ENCODE results near the gene RBP3. TPM values are rescaled to one million over a fixed set of nuclear protein-coding genes. Genes with fewer than 3 reads are reported as not detected.
A peak's percentile ranks its signal among the peaks of the same experiment; 100 is the strongest.

Gene RBP3
- total RNA-seq, 2 donors from 2014 or later = not detected

DNA sequence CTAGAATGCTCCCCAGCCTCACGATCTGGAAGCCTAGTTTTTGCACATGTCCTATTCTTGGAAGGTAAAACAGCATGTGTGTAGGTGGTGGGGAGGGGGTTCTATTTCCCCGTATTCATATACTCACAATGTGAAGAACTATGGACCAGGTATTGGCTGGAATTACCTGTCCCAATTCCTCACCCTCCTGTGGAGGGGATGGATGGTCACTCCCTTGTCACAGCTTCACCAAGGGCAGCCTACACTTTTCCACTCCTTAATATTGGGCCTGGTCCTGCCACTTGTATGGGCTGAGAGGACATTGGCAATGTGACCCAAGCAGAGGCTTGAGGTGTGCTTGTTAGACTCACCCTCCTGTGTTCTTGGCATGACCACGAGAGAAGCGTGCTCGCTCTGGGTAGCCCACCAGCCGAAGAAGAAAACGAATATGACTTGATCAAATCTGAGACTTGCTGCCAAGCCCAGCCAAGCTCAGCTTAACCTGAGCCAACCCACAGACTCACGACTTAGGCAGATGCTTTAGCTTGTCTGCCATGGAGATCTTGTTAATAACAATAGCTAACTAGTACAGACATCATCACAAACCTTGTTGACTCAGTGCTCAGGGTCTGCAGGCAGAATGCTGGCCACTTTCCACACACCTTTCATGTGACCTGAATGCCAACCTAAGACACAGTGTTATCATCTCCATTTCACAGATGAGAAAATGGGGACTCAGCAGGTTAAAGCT, 18.7 kb downstream of the RBP3 start:
- peak; percentile 43 for DNase-seq (ENCODE audit: low spot score)
- intact Hi-C loops (cut with DNase I) = no loop called here

DNA sequence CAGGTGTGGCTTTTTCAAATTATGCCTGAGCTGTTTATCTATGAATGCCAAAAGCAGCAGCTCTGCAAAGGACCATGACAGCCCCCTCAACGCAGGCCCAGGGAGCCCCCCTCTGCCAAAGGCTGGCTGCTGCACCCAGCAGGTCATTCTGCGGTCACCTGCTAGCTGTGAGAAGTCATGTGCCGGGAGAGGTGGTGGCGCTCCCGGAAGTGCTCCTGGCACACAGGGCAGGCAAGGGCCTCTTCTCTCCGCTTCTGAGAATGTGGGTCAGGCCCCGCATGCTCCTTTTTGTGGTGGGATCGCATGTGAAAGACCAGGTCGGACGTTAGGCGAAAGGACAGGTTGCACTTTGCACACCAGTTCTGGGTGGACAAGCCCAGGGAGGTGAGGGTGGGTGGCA, 19.5 kb downstream of the RBP3 start:
- peak; percentile 47 for DNase-seq (ENCODE audit: low spot score)
- intact Hi-C loops (cut with DNase I) = no loop called here

DNA sequence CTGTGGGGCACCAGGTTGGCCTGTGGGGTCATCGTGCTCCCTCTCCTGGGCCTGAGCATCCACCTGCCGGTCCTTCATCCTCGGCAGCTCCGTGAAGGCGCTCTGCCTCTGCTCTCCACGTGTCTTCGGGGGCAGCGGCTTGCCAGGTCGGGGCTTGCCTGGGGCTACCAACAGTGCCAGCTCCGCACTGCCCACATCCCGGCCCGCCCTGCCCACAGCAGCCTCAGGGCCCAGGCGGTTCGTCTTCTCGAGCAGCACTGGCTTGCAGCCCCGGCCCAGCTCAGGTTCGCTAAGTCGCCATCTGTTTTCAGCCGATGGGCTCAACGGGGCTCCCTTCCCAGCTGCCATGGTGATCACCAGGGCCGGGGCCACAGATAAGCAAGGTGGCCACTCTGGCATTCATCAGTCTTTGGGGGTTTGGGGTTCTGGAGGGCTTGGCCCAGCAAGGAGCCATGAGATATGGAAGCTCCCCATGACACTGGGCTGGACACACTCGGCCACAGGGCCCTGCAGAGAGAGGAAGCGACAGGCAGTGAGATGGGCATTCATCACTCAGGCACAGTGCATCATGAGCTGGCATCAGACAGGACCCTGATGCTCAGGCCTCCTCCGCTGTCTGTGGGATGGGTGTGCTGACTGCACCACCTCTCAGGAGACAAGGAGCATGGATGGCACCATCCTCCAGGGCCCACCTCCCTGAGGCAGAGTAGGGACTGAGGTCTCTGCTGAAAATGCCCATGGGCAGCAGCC, 20.4 kb downstream of the RBP3 start:
- peak; percentile 79 for DNase-seq (ENCODE audit: low spot score)
- intact Hi-C loops (cut with DNase I) = no loop called here

DNA sequence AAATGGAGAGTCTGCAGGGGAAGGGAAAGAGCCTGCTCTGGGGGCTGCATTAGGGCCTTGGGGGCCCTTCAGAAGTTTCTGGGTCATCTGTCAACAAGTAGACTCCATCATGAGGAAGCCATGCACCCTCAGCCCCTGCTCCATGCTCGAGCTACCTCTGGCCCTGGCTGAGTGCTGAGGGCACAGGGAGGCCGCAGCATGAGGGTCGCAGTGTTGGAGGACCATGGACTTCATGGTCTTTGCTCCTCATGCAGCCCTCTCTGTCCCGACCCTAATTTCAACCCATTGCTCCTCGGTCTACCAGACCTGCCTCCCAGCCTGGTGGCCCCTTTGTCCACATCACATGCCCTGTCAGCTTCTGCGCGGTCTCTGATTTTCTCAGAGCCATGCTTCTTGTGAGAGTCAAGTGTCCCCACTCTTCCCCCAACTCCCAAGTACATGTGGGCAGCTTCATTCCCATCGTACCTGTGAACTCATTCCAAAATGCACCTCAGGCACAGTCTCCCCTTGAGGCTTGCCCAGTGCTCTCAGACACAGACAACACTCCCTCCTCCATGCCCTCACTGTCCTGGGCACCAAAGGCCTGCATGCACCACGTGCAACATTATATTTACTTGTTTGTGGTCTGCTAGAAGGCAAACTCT, 21.2 kb downstream of the RBP3 start:
- peak; percentile 57 for DNase-seq (ENCODE audit: low spot score)
- intact Hi-C loops (cut with DNase I) = no loop called here

DNA sequence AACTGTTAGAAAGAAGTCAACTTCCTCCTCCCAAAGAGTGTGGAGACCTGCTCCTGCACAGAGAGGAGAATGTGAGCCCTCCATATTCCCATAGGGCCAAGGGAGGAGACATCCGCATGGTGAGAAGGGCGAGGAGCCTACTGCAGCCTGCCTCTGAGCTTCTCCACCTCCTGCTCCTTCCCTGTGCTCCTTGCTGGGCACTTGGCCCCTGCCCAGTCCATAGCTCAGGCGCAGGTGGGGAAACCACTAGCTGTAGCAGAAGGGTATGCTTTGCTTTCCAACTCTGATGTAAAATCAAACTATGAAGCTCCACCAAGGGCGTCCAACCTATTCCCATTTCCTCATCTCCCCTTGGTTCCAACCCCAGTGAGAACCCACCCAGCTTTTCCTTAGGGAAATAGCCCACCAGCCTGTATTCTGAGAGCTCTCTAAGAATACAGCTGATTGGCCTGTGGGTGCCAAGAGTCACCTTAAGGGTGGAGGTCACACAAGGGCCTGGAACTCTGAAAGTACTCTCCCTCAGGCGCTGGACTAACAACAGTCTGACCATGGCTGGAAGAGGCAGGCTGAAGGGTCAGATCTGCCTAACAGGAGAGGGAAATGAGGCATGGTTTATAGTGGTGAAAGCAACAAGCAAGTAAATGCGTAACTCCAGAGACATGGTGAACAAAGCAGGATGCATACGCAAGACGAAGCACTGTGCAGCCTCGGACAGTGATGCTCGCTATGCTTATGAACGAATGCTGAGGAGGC, 22.0 kb downstream of the RBP3 start:
- DNase-seq (ENCODE audit: low spot score) = peak; percentile 44
- intact Hi-C loops (cut with DNase I) = no loop called here

DNA sequence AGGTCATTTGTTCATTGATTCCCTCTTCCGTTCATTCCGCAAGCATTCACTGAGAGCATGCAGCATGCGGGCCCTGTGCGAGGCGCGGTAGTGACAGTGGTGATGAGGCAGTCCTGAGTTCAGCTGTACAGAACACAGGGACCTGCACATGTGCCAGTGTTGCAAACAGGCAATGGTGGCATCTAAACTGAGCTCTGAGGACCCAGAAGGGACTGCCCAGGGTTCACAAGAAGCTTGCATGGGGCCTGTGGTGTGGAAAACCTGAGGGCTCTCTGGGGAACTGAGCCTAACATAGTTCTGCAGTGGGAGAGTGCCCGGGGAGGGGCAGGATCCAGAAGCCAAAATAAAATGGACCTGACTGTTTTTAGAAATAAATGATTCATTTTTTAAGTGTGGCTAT, 22.7 kb downstream of the RBP3 start:
- DNase-seq (ENCODE audit: low spot score) = peak; percentile 48
- intact Hi-C loops (cut with DNase I) = no loop called here

DNA sequence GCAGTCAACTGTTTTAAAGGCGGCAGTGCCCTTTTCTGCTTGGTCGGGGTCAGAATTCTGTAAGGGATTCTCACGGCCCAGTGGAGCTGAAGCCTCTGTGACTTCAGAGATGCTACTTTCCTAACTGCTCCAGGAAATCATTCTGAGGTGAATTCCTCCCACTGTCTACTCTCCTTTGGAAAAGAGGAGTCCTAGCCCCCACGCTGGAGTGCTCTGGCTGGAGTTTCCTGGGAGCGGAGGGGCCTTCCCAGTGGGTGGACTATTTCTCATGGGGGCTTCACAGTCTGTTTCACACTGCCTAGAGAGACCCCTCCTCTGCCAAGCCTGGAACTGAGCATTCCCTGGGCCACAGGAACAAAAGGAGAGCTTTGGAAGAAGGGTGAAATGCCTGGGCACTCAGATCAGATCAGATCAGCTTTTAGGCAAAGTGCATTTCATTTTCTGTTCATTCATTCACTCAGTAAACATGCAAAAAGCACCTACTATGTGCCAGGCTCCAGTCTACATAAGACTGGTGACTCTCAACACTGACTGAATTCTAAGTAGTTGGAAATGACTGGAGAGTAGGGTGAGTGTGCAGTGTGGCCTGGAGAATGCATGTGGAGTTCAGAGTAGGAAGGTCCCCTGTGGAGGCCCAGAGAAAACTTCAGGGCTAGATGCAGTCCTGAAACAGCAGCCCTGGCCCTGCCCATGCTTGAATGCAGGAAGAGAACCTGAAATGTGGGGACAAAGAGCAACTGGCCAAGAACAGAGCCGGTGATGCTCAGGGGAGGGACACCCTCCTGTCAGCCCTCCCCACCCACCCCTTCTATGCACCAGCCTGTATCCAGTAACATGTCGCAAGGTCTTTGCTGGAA, 23.7 kb downstream of the RBP3 start:
- DNase-seq (ENCODE audit: low spot score) = peak; percentile 16
- intact Hi-C loops (cut with DNase I) = no loop called here

DNA sequence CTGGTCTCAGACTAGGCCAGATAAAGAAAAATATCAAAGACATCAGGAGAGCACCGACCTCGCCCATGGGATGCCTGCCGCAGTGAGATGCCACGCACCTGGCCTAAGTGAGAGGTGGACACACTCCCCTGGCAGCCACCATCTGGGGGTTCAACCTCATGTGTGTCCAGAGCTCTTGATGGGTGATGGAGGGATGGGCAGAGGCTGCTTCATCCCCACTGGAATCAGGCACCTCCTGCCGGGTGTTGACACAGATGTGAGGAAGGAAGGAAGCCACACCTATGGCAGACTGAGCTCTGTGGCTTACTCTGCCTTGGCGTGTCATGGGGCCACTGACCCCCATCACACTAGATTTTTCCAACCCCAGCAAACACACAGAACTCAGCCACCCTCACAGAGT, 24.6 kb downstream of the RBP3 start:
- DNase-seq (ENCODE audit: low spot score) = peak; percentile 73
- intact Hi-C loops (cut with DNase I) = no loop called here

DNA sequence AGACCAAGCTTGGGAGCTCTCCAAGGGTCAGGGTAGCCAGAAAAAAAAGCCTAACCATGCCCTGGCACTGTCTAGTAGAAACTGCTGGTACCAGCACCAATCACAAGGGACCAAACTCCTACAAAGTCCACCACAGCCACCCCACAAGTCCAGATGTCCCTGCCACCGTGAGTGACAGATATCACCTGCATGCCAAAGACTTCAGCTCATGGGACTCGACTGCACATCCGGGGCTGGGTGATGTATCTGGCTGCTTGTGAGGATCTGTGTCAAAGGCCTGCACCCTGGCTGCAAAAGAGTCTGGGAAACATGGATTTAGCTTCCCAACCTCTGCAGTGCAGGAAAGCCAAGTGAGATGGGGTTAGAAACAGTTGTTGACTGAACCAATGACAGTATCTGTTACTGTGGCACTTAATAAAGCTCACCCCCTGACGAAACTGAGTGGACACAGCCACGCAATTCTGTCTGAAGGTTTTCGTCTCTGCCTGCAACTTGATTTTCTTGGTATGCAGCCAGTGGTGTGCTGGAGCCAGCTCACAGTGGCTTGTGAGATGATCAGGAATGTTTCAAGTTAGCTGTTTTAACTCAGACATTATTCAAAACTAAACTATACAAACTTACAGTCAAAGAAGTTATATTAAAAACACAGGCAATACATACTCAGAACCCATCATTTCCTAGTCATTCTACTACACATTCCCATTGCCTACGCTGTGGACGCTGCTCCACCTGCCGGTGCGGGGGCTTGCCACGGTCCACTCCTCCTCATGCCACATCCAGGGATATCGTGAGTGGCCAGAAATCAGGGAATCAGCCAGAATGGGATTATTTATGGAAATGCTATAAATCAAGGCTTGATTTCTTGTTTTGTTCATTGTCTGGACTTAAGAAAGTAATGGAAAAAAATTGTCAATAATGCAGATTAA, 26.7 kb downstream of the RBP3 start:
- DNase-seq (ENCODE audit: low spot score) = no peak
- intact Hi-C loops (cut with DNase I) = no loop called here

DNA sequence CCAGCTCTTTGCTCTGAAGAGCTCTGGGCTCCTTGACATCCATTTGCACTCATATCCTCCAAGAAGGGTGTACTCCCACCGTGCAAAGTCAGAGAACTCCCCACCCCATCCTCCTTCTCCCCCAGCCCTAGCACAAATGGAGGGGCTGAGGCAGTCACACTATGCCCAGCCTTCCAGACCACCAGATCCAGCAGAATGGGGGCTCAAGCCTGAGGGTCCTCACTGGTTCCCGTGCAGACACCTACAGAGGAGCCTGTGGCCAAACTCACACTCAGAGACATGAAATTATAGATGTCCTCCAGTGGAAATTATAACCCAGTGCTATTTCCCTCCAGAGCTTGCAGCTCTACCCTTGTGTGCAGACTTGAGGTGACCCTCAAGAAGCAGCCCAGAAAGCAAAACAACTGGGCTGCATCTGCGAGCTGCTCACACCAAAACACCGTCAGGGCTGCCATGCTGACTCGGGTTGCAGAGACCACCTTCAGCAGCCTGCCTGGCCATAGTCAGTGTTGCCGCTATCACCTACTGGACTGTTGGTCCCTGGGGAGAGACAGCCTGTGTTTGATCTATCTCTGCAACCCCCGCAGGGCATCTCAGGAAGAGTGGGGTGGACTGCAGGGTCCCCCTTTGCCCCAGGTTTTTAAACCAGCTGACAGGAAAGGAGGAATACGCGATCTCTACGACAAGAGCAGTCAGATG, 28.5 kb downstream of the RBP3 start:
- no peak for DNase-seq (ENCODE audit: low spot score)
- intact Hi-C loops (cut with DNase I) = no loop called here

DNA sequence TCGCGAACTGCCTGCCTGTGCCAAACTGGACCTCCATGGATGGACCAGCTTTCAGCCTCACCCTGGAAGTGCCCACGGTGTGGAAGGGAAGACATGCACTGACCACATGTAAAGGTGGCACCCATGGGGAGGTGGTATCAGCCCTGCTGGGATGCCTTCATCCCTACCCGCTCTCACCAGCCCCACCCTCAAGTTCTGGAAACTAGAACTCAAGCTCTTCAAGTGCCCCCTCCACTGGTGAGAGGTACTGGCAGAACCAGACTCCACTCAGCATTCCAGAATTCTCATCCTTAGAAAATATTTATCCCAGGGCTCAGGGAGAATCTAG, 30.0 kb downstream of the RBP3 start:
- no peak for DNase-seq (ENCODE audit: low spot score)

DNA sequence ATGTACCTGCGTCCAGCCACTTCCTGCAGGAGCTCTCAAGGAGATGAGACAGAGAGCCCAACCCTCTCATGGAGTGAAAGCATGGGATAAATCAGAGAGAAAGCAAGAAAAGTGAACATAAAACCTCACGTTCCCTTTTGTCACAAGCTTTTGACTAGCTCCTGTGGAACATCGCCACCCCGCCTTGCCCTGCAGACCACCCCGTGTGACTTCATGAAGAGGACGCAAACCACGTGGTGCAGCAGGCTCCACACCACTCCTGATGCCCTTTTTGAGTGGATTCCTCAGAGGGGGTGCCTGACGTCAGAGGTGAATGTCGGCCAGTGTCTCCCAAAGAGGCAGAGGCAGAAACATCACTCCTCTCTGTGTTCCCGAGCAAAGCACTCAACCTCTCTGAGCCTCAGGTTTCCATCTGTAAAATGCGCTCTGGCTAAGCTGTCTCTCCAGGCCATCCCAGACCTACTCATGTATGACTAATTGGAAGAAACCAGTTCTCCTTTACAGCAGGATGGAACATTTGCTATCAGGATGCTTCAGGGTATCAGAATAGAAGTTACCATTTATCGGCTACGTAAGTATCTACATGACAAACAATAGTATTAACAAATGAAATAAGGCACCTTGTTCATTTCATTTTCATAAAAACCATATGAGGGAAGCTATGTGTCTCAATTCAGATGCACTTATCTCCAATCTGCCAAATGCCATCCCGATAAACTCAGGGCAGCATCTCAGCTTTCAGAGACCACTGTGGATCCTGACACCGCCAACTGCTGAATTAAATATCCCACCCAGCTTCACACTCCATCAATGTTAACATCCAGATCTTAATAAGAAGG, 30.7 kb downstream of the RBP3 start:
- intact Hi-C loops (cut with DNase I) = no loop called here

More for the DNA sequence above, 30.0 kb downstream of the RBP3 start:
- intact Hi-C loops (cut with DNase I) = no loop called here

DNA sequence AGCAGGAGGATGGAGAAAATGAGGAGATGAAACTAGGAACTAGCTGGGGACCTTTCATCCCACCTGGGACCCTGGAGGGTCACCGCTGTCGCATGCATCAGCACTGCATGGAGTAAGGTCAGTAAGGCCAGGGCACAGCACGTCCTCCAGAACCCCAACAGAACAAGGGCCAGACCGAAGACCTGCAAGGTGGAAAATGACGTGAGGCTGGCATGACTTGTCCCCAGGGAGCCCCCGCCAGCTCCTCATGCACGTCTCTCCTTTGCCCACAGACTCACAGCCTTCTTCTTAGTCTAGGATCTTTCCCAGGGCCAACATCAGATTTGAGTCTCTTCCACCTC, 31.3 kb downstream of the RBP3 start:
- DNase-seq (ENCODE audit: low spot score) = no peak
- intact Hi-C loops (cut with DNase I) = no loop called here

More for the DNA sequence above, 30.7 kb downstream of the RBP3 start:
- DNase-seq (ENCODE audit: low spot score) = no peak

DNA sequence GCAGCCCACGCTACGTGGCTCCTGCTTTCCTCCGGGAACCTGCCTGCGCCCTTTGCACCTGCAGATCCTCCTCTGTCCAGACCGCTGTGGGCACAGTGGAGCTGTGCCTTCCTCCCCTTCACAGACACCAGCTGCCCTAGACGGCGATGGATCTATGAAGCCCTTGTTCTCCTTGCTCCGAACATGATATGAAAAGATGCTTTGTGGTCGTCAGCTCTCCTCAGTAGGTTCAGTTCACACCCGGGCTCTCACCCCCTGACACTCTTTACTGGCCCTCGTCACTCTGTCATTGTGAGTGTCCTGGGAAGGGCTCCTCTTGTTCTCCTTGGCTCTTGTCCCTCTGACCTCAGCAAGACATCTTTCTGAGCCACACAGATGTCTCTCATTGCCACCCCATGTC, 31.7 kb downstream of the RBP3 start:
- intact Hi-C loops (cut with DNase I) = no loop called here
- DNase-seq (ENCODE audit: low spot score) = no peak

DNA sequence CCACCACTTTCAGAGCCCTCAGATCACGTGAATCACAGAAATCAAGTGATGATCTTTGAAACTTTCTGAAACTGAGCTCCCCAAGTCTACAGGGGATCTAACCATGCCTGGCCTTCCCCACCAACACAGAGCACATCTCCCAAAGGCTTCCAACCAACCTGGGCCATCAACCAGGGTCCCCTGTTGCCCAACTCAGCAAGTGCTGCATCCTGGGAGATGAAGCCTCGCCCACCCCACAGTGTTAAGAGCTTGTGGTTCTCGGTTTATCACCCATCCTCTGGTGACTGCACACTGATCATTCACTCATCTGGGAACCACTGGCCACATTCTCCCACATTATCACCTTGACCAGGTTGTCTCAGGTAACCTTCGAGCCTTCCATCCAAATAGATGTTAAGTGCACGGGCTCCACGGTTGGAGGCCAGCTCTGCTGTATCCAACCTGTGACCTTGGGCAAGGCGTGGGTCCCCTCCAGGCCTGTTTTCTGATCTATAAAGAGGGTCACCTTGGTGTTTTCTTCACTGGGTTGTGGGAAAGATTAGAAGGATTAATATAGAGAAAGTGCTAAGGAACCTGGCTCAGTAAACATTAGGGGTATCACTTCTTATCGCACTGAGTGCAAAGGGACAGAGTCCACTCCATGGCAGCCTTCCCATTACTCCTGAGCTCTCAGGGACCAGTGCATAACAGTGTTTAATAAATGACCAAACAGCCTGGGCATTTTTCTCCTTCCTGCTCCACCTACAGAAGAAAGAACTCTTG, 32.4 kb downstream of the RBP3 start:
- intact Hi-C loops (cut with DNase I) = no loop called here

DNA sequence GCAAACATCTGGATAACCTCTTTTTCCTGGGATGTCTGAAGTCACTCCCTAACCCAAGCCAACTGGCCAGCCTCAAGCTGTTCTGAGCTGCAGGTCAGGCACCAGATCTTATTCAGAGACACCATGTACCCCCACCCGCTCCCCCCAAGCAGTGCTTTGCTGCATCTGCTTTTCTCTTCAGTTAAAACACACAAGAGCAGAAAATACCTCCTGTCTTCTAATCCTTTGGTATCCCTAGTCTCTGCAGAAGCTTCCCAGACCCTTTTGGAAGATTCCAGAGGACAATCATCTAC, 32.9 kb downstream of the RBP3 start:
- intact Hi-C loops (cut with DNase I) = no loop called here
- no peak for DNase-seq (ENCODE audit: low spot score)

More for the DNA sequence above, 32.4 kb downstream of the RBP3 start:
- DNase-seq (ENCODE audit: low spot score) = no peak

All from posterior vena cava (tissue), 2 donors.